ENCODE measurements around the gene THADA. TPM values are rescaled to one million over a fixed set of nuclear protein-coding genes. Genes with fewer than 3 reads are reported as not detected.
"Not testable (repeated sequence)": the region's sequence is repeated elsewhere in the genome, so short reads cannot be mapped to it uniquely, and the experiment has no call there.

Gene THADA
- total and polyA plus RNA-seq, 2 donors (not counting 1 experiment from before 2014, with no cell fraction given): 9.2 to 36.2 TPM

- Histone ChIP-seq H2AFZ (ENCODE audit: low read length) (no peak overlapping the region), H3K4me2 (ENCODE audit: extremely low read depth, insufficient read depth, low read length) (no peak overlapping the region), H3K4me3 (replicated peaks in 1 of 4; ENCODE audit: control extremely low read depth in 1 of 4, insufficient read depth in 1 of 4, low read depth in 3 of 4, low read length in 4 of 4) (no peak overlapping the region), H3K9me3 (ENCODE audit: control insufficient read depth, insufficient read depth, low read depth, low read length) (no peaks in the 10 kb centered on the region), H3K27ac (ENCODE audit: insufficient read depth, low read length) (no peak overlapping the region), H3K27me3 (ENCODE audit: control insufficient read depth, insufficient read depth, low read length) (no peaks in the 10 kb centered on the region), H4K20me1 (ENCODE audit: control insufficient read depth, extremely low read depth, insufficient read depth, low read length) (no peaks in the 10 kb centered on the region), H3K36me3 (ENCODE audit: control insufficient read depth, insufficient read depth, low read length) (no peaks in the 10 kb centered on the region), H3K9ac (ENCODE audit: insufficient read depth, low read length) (no peak overlapping the region), H3K79me2 (ENCODE audit: control insufficient read depth, insufficient read depth, low read length) (no peaks in the 10 kb centered on the region), H3K4me1 (ENCODE audit: control insufficient read depth, extremely low read depth, insufficient read depth, low read length) (no peaks in the 10 kb centered on the region)
- no peak for DNase-seq (ENCODE audit: low read depth in 2 of 2)
- peak in 1 of 2 donors; percentile 38 for TF ChIP-seq CTCF (conservative IDR thresholded peaks at IDR 0.05 in 1 of 2, IDR thresholded peaks at IDR 0.05 in 1 of 2; ENCODE audit: low read depth in 1 of 2, low read length in 2 of 2)
- no peak for TF ChIP-seq EZH2 (IDR thresholded peaks at IDR 0.05; ENCODE audit: low read length, missing control alignments)
Measured at GRCh38 chr2:43191947-43192516, 403.8 kb downstream of the THADA start.

DNA sequence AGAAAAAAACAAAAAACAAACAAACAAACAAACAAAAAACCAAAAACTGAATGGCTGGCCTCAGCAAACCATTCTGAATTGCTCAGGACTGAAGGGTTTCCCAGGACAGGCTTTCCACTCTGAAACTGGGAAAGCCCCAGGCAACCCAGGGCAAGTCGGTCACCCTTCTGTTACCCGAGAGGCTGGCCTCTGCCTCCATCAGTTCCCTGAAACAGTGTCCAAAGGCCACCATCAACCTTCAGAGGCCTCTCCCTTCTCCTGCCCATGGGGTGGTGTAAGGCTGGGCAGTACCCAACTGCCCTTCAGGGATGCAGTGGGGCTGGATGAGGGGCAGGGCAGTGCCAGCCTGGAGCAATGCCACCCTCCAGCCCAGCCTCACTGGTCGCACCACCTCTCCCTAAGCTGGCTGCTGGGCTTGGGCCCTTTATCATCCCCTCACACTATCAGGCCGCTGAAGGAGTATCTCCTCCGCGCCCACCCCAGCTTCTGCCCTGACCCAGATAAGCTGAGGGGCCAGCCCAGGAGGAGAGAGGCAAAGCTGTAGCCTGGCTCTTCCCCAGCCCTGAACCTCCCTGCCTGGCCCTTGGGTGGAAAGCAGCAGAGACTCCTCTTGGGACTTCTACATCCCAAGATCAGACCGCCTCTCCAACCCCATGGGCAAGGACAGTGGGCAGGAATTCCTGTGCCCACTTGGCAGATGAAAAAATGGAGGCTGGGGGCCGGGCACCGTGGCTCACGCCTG lies 405.4 kb downstream of the THADA start:
- H3K9me3 ChIP-seq (ENCODE audit: control insufficient read depth, insufficient read depth, low read depth, low read length): no peaks in the 10 kb centered on the region
- H3K79me2 ChIP-seq (ENCODE audit: control insufficient read depth, insufficient read depth, low read length): no peaks in the 10 kb centered on the region
- no peaks in the 10 kb centered on the region for H3K36me3 ChIP-seq (ENCODE audit: control insufficient read depth, insufficient read depth, low read length)
- H3K4me2 ChIP-seq (ENCODE audit: extremely low read depth, insufficient read depth, low read length): no peak overlapping the region
- no peaks in the 10 kb centered on the region for H3K4me1 ChIP-seq (ENCODE audit: control insufficient read depth, extremely low read depth, insufficient read depth, low read length)
- H3K27me3 ChIP-seq (ENCODE audit: control insufficient read depth, insufficient read depth, low read length): no peaks in the 10 kb centered on the region
- H4K20me1 ChIP-seq (ENCODE audit: control insufficient read depth, extremely low read depth, insufficient read depth, low read length): no peaks in the 10 kb centered on the region
- H3K9ac ChIP-seq (ENCODE audit: insufficient read depth, low read length): no peak overlapping the region
- no peak overlapping the region for H2AFZ ChIP-seq (ENCODE audit: low read length)
- TF ChIP-seq CTCF (conservative IDR thresholded peaks at IDR 0.05 in 1 of 2, IDR thresholded peaks at IDR 0.05 in 1 of 2; ENCODE audit: low read depth in 1 of 2, low read length in 2 of 2) (no peak), EZH2 (IDR thresholded peaks at IDR 0.05; ENCODE audit: low read length, missing control alignments) (no peak)
- no peak overlapping the region for H3K27ac ChIP-seq (ENCODE audit: insufficient read depth, low read length)
- no peak overlapping the region for H3K4me3 ChIP-seq (replicated peaks in 1 of 4; ENCODE audit: control extremely low read depth in 1 of 4, insufficient read depth in 1 of 4, low read depth in 3 of 4, low read length in 4 of 4)
- no peak for DNase-seq (ENCODE audit: low read depth in 2 of 2)

DNA sequence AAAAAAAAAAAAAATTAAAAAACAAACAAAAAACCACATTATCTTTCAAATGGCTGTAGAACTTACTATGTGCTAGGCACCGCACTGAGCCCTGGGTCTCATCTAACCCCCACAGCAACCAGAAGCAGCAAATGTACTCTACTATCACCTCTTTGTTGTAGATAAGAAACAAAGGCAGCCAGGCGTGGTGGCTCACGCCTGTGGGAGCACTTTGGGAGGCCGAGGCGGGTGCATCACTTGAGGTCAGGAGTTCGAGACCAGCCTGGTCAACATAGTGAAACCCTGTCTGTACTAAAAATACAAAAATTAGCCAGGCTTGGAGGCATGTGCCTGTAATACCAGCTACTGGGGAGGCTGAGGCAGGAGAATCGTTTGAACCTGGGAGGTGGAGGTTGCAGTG lies 406.0 kb downstream of the THADA start:
- H4K20me1 ChIP-seq (ENCODE audit: control insufficient read depth, extremely low read depth, insufficient read depth, low read length); H3K9ac ChIP-seq (ENCODE audit: insufficient read depth, low read length); H3K4me2 ChIP-seq (ENCODE audit: extremely low read depth, insufficient read depth, low read length); H3K36me3 ChIP-seq (ENCODE audit: control insufficient read depth, insufficient read depth, low read length); H3K4me1 ChIP-seq (ENCODE audit: control insufficient read depth, extremely low read depth, insufficient read depth, low read length); H3K79me2 ChIP-seq (ENCODE audit: control insufficient read depth, insufficient read depth, low read length); H3K4me3 ChIP-seq (replicated peaks in 1 of 4; ENCODE audit: control extremely low read depth in 1 of 4, insufficient read depth in 1 of 4, low read depth in 3 of 4, low read length in 4 of 4); DNase-seq (ENCODE audit: low read depth in 2 of 2); H3K27ac ChIP-seq (ENCODE audit: insufficient read depth, low read length); H3K9me3 ChIP-seq (ENCODE audit: control insufficient read depth, insufficient read depth, low read depth, low read length); H3K27me3 ChIP-seq (ENCODE audit: control insufficient read depth, insufficient read depth, low read length); H2AFZ ChIP-seq (ENCODE audit: low read length): not testable (repeated sequence)
